Lung microvascular endothelial cell (primary cell): Measurements from ENCODE around the gene ABCC12. TPM values are rescaled to one million over a fixed set of nuclear protein-coding genes. Genes with fewer than 3 reads are reported as not detected.

ENCODE experiments used
- DNase-seq, 2 donors: peaks; one replicate each; pipeline versions ENCODE4 v3.0.0 to v3.0.0-alpha.2; 2010; ENCODE audit warnings: low read depth in 2 of 2
- total RNA-seq: library from RNA; depleted of rRNA; stranded (reverse); fragments of >200 nt; gene quantifications from 2 replicates; pipeline ENCODE4 v1.2.1, GENCODE V29; 2014

Gene ABCC12
- total RNA-seq, 1 donor from 2014 or later: not detected

- no peak for DNase-seq
These were observed 22.2 kb downstream of the ABCC12 start for GRCh38 chr16:48133455-48134211.

GRCh38 chr16:48132696-48133095, 23.1 kb downstream of the ABCC12 start:
- DNase-seq: no peak

GRCh38 chr16:48131201-48131935, 24.4 kb downstream of the ABCC12 start:
- no peak for DNase-seq

- DNase-seq: no peak
These were observed 25.9 kb downstream of the ABCC12 start for GRCh38 chr16:48129926-48130325.

- DNase-seq: no peak
These were observed 27.0 kb downstream of the ABCC12 start for GRCh38 chr16:48128769-48129168.

- peak; percentile 34 to 91 for DNase-seq
These were observed 28.8 kb downstream of the ABCC12 start for GRCh38 chr16:48126801-48127644.

GRCh38 chr16:48125888-48126287, 29.9 kb downstream of the ABCC12 start:
- DNase-seq: peak in 1 of 2 donors; percentile 13

GRCh38 chr16:48124266-48124665, 31.5 kb downstream of the ABCC12 start:
- DNase-seq: no peak

GRCh38 chr16:48123104-48123788, 32.5 kb downstream of the ABCC12 start:
- DNase-seq: peak; percentile 23 to 94

- no peak for DNase-seq
These were observed 34.5 kb downstream of the ABCC12 start for GRCh38 chr16:48121276-48121675.

GRCh38 chr16:48118841-48119240, 37.0 kb downstream of the ABCC12 start:
- no peak for DNase-seq

- peak; percentile 23 to 50 for DNase-seq
These were observed 38.3 kb downstream of the ABCC12 start for GRCh38 chr16:48117217-48118105.

GRCh38 chr16:48115299-48115698, 40.5 kb downstream of the ABCC12 start:
- no peak for DNase-seq

GRCh38 chr16:48114410-48114809, 41.4 kb downstream of the ABCC12 start:
- no peak for DNase-seq

GRCh38 chr16:48113471-48113870, 42.3 kb downstream of the ABCC12 start:
- DNase-seq: peak in 1 of 2 donors; percentile 11

GRCh38 chr16:48113001-48113400, 42.8 kb downstream of the ABCC12 start:
- DNase-seq: no peak

- no peak for DNase-seq
These were observed 43.2 kb downstream of the ABCC12 start for GRCh38 chr16:48112600-48112999.

- DNase-seq: no peak
These were observed 44.8 kb downstream of the ABCC12 start for GRCh38 chr16:48110982-48111381.

GRCh38 chr16:48110000-48110399, 45.8 kb downstream of the ABCC12 start:
- DNase-seq: no peak

GRCh38 chr16:48109475-48109874, 46.3 kb downstream of the ABCC12 start:
- no peak for DNase-seq
